ENCODE data around the gene USP54.

DNA sequence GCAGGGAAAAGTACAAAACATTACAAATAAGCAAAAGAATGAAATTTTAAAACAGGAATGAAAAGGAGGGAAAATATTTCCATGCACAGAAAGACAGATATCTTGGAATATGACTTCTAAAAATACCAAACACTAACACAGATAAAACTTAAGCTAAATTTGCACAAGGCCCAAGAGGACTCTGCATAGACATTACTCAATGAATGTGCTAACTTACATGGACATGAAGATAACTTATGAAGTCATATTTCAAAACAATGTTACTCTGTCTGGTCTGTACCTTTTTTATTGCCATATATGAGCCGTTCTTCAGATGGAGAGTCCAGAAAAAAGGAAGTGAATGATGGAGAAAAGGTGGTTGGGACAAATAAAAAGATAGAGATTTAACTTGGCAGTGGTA is 142.8 kb downstream of the USP54 start:
- TF ChIP-seq EZH2phosphoT487 (IDR thresholded peaks at IDR 0.05; ENCODE audit: unreplicated experiment) (no peak), CREB1 (CRISPR knock-in tag; IDR thresholded peaks at IDR 0.05; ENCODE audit: low read depth) (no peak), EZH2 (IDR thresholded peaks at IDR 0.05; ENCODE audit: low read depth, unreplicated experiment) (no peak), POLR2AphosphoS5 (IDR thresholded peaks at IDR 0.05; ENCODE audit: low read depth) (no peak), JUNB (IDR thresholded peaks at IDR 0.05; ENCODE audit: unreplicated experiment) (no peak), STAT1 (IDR thresholded peaks at IDR 0.05; ENCODE audit: unreplicated experiment) (no peak), NANOG (IDR thresholded peaks at IDR 0.05; ENCODE audit: borderline replicate concordance) (no peak), ZNF114 (CRISPR knock-in tag; IDR thresholded peaks at IDR 0.05) (no peak)
- TF ChIP-seq, protein P1, sequence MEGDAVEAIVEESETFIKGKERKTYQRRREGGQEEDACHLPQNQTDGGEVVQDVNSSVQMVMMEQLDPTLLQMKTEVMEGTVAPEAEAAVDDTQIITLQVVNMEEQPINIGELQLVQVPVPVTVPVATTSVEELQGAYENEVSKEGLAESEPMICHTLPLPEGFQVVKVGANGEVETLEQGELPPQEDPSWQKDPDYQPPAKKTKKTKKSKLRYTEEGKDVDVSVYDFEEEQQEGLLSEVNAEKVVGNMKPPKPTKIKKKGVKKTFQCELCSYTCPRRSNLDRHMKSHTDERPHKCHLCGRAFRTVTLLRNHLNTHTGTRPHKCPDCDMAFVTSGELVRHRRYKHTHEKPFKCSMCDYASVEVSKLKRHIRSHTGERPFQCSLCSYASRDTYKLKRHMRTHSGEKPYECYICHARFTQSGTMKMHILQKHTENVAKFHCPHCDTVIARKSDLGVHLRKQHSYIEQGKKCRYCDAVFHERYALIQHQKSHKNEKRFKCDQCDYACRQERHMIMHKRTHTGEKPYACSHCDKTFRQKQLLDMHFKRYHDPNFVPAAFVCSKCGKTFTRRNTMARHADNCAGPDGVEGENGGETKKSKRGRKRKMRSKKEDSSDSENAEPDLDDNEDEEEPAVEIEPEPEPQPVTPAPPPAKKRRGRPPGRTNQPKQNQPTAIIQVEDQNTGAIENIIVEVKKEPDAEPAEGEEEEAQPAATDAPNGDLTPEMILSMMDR (conservative IDR thresholded peaks at IDR 0.05; ENCODE audit: low read depth in 2 of 2), result no peak
- TF ChIP-seq, protein P2, sequence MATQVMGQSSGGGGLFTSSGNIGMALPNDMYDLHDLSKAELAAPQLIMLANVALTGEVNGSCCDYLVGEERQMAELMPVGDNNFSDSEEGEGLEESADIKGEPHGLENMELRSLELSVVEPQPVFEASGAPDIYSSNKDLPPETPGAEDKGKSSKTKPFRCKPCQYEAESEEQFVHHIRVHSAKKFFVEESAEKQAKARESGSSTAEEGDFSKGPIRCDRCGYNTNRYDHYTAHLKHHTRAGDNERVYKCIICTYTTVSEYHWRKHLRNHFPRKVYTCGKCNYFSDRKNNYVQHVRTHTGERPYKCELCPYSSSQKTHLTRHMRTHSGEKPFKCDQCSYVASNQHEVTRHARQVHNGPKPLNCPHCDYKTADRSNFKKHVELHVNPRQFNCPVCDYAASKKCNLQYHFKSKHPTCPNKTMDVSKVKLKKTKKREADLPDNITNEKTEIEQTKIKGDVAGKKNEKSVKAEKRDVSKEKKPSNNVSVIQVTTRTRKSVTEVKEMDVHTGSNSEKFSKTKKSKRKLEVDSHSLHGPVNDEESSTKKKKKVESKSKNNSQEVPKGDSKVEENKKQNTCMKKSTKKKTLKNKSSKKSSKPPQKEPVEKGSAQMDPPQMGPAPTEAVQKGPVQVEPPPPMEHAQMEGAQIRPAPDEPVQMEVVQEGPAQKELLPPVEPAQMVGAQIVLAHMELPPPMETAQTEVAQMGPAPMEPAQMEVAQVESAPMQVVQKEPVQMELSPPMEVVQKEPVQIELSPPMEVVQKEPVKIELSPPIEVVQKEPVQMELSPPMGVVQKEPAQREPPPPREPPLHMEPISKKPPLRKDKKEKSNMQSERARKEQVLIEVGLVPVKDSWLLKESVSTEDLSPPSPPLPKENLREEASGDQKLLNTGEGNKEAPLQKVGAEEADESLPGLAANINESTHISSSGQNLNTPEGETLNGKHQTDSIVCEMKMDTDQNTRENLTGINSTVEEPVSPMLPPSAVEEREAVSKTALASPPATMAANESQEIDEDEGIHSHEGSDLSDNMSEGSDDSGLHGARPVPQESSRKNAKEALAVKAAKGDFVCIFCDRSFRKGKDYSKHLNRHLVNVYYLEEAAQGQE (IDR thresholded peaks at IDR 0.05; ENCODE audit: unreplicated experiment), result no peak

All from GM23338 (cell line).